ENCODE results near the gene ETV3.

The ETV3 gene

DNA sequence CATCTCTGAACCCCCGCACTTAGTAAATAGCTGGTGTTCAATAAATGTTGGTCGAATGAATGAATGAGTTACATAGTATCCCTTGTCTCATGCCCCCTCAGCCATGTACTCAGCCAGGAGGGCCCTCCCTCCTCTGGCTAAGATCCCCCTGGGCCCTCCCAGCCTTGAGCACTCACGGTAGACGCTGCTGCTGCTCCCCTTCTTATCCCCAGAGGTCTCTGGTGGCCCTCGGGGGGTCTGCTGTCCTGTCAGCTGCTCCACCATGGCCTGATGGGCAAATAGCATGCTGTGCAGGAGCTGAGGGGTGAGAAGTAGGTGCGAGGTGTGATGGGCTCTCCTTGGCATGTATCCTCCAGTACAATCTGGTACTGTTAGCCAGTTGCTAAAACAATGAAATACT lies 40.5 kb downstream of the ETV3 start:
- in situ Hi-C loops (cut with MboI; ENCODE audit: low sequenced_read_pairs) = loop anchor here (10.0 kb wide), 1 partner anchor 57 kb away; no protein-coding TSS in a partner anchor

DNA sequence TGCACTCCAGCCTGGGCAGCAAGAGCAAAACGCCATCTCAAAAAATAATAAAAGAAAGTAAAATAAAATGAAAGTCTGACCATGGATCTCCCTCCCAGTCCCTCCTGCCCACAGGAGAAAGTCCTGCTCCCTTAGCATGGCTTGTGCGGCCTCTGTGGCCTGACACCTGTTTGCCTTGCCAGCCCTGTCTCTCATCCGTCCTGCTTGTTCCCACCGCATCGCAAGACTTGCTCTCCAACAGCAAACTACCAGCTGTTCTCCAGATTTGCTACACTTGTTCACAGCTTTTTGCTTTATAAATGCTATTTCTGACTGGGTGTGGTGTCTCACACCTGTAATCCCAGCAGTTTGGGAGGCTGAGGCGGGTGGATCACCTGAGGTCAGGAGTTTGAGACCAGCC lies 41.3 kb downstream of the ETV3 start:
- in situ Hi-C loops (cut with MboI; ENCODE audit: low sequenced_read_pairs) = loop anchor here (10.0 kb wide), 1 partner anchor 58 kb away; no protein-coding TSS in a partner anchor

DNA sequence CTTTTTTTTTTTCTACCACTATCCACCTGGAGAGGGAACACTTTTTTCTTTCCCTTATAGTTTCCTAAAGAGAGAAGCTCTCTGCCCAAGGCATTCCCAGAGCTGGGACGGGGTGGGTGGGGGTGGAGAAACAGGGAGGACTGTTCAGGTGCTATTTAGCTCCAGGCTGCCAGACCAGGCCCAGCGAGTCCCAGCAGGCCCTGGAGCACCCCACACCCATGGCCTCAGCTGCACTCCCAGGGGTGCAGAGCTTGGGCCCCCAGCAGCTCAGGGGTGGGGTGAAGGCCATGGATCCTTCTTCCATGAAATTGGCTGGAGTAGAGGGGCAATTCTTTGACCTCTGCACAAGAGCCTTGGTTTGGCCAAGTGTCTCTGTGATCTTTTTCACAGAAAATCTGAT lies 42.6 kb downstream of the ETV3 start:
- in situ Hi-C loops (cut with MboI; ENCODE audit: low sequenced_read_pairs) = loop anchor here (10.0 kb wide), 1 partner anchor 59 kb away; no protein-coding TSS in a partner anchor

DNA sequence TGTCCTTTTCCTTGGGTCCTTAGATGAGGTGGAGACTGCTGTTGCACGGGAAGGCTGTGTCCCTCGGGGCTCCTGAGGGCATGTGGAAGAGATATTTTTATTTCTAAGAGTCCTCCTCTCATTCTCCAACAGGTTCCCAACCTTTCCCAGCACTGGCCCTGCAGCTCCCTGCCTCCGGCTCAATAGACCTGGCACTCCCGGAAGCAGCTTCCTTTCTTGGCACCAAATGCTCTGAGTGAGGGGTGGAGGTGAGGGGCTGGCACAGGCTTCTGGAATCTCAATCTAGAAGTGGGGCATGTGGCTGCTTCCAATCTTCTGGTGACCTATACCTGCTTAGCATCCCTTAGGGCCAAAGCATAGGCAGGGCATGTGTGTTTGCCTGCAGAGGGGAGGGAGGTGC lies 43.1 kb downstream of the ETV3 start:
- in situ Hi-C loops (cut with MboI; ENCODE audit: low sequenced_read_pairs) = loop anchor here (10.0 kb wide), 1 partner anchor 60 kb away; no protein-coding TSS in a partner anchor

DNA sequence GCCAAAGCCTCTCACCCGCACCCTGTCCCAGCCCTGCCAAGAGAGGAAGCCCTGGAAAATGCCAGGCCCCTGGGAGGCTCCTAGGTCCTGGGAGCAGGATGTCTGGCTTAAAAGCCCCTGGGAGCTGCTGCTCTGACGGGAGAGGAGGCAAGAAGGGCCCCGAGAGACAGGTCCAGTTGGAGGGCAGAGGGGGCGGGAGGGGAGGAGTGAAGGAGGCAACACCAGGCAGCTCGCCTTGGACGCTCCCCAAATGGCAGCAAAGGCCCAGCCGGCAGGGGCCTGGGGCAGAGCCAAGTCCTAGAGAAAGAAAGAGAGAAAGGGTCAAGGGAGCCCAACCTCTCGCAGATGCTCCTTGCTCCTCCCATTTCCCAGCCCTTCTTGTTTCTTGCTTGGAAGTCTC lies 45.4 kb downstream of the ETV3 start:
- in situ Hi-C loops (cut with MboI; ENCODE audit: low sequenced_read_pairs) = loop anchor here (10.0 kb wide), 1 partner anchor 62 kb away; no protein-coding TSS in a partner anchor

DNA sequence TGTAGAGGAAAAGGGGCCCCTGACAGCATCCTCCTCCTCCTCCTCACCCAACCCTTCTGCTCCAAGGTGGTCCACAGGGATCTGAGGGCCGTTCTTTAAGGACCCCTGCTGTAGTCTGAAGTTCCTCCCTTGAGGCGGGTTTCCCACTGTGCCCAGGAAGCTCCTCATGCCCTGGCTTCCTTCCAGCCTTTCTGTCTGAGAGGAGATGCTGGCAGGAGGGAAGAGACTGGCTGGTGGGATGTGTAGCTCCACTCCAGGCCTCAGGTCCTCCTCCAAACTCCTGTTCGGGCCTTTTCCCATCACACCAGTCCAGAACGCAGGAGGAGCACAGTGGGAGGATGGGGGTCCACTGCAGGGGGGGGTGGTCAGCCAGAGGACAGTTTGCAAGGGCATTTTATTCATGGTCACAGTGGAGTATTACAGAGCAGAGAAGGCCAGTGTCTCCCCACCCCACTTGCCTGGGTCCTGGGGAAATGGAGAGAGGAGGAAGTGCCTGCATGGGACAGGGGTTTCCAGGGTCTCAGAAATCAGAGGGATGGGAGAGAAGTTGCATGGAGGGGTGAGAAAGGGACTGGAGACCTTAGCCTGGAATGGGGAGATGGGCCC lies 46.4 kb downstream of the ETV3 start:
- in situ Hi-C loops (cut with MboI; ENCODE audit: low sequenced_read_pairs) = loop anchor here (10.0 kb wide), 1 partner anchor 63 kb away; no protein-coding TSS in a partner anchor

DNA sequence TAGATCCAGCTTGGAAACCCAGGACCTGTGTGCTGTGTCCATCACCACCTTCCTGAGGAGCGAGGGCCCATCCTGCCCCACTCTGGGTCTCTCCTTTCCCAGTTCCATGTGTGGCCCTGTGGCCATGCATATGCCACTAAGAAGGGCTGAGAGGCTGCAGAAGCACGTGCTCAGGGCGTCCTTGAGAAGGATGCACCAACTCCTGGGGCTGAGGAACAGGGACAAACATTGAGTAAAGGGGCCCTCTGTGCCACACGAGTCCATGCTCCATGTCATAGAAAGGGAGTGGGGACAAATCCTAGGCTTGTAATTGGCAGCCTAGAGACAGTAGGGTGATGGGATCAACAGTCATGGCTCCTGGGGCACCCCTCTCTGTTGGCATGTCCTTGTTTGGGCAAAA lies 47.0 kb downstream of the ETV3 start:
- in situ Hi-C loops (cut with MboI; ENCODE audit: low sequenced_read_pairs) = loop anchor here (10.0 kb wide), 1 partner anchor 64 kb away; no protein-coding TSS in a partner anchor

DNA sequence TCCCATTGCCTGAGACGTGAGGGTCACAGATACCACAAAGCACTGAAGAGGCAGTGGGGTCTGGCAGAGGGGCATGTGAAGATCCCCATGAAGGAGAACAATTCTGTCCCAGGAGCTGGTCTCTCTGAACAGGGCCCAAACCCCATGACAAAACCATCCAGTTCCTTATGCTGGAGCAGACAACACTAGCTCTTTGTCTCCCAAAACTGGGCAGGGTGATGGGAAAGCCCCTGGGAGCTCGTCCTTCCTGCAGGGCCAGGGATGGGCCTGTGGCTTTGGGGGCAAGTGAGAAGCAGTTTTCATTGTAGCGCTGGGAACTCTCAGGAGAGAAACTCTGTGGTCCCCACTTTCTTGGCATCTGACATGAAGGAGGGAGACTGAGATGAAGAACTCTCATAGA lies 47.4 kb downstream of the ETV3 start:
- in situ Hi-C loops (cut with MboI; ENCODE audit: low sequenced_read_pairs) = loop anchor here (10.0 kb wide), 1 partner anchor 64 kb away; no protein-coding TSS in a partner anchor

DNA sequence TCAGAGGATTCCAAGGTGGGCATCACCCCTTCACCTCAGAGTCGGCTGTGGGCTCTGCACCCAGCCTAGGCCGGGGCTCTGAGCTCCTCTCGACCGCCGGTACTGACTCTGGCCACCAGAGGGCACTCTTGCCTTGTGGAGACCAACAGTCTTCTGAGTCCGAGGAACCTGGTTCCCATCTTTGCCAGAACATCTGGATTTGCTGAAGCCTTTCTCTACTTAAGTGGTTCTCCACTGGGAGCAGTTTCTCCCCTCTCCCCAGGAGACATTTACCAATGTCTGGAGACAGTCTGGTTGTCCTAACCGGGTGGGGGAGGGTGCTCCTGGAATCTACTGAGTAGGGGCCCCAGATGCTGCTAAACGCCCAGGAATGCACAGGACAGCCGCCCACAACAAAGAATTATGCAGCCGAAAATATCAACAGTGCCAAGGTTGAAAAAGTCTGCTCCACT lies 48.0 kb downstream of the ETV3 start:
- in situ Hi-C loops (cut with MboI; ENCODE audit: low sequenced_read_pairs) = loop anchor here (10.0 kb wide), 1 partner anchor 65 kb away; no protein-coding TSS in a partner anchor

DNA sequence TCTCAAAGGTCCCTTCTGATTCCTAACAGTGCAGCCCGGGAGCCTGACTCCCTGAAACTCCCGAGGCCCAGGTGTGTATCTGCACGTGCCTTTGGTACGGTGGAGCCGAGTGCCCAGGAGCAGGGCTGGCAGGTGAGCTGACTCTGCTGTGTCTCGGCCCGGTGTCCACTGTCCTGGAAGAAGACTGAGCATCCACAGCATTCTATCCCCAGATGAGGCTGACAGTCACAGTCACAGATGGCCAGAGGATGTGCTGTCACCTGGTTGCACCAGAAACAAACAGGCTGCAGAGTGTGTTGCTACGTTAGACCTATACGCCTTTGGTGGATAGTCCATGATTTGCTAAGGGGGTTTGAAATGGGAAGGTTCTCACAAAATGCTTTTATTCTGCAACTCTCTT lies 48.4 kb downstream of the ETV3 start:
- in situ Hi-C loops (cut with MboI; ENCODE audit: low sequenced_read_pairs) = loop anchor here (10.0 kb wide), 1 partner anchor 65 kb away; no protein-coding TSS in a partner anchor

DNA sequence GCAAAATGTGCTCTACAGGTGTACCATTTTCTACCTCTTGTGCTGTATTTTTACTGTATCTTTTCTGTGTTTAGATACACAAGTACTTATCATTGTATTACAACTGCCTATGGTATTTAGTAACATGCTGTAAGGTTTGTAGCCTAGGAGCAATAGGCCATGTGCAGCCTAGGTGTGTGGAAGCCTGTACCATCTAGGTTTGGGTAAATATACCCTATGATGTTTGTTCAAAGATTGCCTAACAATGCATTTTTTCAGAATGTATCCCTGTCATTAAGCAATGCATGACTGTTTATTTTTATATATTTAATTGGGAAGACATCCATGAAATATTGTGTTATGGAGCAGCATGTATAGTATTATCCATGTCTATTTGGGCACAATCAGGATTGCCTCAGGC lies 49.6 kb downstream of the ETV3 start:
- in situ Hi-C loops (cut with MboI; ENCODE audit: low sequenced_read_pairs) = no loop called here

DNA sequence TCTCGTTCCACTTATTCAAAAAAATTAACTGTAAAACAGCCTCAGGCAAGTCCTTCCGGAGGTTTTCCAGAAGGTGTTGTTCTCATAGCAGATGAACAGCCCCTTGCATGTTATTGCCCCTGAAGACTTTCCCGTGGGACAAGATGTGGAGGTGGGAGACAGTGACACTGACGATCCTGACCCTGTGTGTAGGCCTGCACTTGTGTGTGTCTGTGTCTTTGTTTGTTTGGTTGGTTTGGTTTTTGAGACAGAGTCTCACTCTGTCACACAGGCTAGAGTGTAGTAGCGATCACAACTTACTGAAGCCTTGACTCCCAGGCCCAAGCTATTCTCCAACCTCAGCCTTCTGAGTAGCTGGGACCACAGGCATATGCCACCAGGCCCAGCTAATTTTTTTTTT lies 51.2 kb downstream of the ETV3 start:
- in situ Hi-C loops (cut with MboI; ENCODE audit: low sequenced_read_pairs) = no loop called here

DNA sequence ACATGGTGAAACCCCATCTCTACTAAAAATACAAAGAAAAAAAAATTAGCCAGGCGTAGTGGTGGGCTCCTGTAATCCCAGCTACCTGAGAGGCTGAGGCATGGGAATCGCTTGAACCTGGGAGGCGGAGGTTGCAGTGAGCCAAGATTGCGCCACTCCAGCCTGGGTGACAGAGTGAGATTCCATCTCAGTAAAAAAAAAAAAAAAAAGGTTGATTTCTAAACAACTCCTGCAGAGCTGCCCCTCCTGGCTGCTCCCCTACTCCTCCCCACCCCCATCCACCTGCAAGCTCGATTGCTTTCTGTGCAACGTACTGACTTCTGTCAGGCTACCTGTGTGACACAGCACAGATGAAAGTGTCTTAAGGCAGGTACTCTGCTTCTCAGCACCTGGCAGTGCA lies 51.9 kb downstream of the ETV3 start:
- in situ Hi-C loops (cut with MboI; ENCODE audit: low sequenced_read_pairs) = no loop called here

DNA sequence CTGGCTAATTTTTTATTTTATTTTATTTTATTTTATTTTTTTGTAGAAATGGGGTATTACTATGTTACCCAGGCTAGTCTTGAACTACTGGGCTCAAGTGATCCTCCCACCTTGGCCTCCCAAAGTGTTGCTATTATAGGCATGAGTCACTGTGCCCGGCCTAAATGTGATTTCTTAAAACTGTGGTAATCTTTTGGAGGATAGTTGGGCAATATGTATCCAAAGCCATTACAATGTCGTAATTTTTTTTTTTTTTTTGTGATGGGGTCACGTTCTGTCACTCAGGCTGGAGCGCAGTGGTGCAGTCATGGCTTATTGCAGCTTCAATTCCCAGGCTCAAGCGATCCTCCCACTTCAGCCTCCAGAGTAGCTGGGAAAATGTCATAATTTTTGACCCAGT lies 52.8 kb downstream of the ETV3 start:
- in situ Hi-C loops (cut with MboI; ENCODE audit: low sequenced_read_pairs) = no loop called here

DNA sequence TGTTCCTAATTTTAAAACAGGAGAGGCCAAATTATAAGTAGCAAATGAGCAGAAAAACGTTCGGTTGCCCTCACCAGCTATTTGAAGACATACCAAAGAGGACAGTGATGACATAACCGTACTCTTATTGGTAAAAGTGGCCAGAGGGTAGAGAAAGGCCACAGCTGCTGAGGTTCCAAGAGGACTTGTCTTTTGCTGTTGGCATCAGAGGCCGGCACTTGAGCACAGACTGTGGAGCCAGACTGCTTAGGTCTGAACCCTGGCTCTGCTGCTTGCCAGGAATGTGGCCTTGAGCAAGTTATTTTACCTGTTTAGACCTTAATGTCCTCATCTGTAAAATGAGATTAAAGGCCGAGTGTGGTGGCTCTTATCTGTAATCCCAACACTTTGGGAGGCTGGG lies 53.5 kb downstream of the ETV3 start:
- in situ Hi-C loops (cut with MboI; ENCODE audit: low sequenced_read_pairs) = no loop called here

DNA sequence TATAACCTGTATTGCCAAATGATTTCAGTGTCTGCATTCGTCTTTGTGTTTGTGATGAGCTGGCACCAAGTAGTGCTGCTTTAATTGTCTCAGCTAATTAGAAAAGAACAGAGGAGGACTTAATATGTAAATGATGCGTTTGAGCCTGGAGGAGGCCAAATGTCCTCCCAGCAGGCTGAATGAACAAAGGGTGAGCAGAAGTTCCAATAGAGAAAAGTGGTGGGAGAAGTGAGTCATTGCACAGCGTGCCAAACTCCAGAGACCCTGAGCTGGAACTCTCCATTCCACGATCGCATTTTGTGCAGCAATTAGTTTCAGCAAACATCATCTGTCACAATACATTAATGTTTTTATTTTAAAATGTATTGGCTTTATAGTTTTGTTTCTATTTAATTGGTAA lies 56.5 kb downstream of the ETV3 start:
- in situ Hi-C loops (cut with MboI; ENCODE audit: low sequenced_read_pairs) = no loop called here

DNA sequence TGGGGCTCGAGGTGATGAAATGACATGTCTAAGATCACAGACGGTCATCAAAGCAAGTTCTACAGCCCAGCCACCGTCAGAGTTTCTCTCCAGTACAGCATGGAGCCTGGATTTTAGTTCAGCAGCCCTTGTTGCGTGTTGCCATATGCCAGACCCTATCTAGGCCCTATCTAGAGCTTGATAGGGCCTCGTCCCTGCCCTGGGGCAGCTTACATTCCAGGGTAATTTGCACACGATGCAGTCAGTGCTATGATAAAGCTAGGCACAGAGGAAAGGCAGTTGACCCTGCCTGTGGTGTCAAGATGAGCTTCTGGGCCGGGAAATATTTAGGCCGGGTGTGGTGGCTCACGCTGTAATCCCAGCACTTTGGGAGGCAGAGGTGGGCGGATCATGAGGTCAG lies 57.5 kb downstream of the ETV3 start:
- in situ Hi-C loops (cut with MboI; ENCODE audit: low sequenced_read_pairs) = no loop called here

DNA sequence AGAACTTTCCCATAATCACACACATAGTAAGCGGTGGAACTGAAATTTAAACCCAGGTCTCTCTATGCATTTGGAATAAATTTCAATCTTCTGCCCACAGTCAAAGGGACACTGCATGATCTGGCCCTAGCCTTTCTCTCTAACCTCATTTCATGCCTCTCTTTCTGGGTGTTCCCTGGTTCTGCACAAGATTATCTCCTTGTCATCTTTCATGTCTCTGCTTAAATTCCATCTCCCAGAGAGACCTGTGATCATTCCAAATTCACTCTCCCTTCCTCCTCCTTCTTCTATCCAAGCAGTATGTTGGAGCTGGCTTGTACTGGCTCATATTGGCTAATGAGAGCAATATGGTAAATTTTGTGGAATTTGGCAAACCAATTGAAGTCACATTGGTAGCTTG lies 60.8 kb downstream of the ETV3 start:
- in situ Hi-C loops (cut with MboI; ENCODE audit: low sequenced_read_pairs) = no loop called here

DNA sequence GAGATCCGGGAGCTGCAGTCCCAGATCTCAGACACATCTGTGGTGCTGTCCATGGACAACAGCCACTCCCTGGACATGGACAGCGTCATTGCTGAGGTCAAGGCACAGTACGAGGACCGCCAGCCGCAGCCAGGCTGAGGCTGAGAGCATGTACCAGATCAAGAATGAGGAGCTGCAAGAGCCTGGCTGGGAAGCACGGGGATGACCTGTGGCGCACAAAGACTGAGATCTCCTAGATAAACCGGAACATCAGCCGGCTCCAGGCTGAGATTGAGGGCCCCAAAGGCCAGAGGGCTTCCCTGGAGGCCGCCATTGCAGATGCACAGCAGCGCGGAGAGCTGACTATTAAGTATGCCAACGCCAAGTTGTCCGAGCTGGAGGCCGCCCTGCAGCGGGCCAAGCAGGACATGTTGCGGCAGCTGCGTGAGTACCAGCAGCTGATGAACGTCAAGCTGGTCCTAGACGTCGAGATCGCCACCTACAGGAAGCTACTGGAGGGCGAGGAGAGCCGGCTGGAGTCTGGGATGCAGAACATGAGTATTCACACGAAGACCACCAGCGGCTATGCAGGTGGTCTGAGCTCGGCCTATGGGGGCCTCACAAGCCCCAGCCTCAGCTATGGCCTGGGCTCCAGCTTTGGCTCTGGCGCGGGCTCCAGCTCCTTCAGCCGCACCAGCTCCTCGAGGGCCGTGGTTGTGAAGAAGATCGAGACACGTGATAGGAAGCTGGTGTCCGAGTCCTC lies 64.1 kb downstream of the ETV3 start:
- in situ Hi-C loops (cut with MboI; ENCODE audit: low sequenced_read_pairs) = no loop called here
